ENCODE measurements around the gene TOMM7. TPM values are rescaled to one million over a fixed set of nuclear protein-coding genes. Genes with fewer than 3 reads are reported as not detected.

Gene TOMM7
- total RNA-seq, 1 experiment from 2014 or later: 295 TPM

GRCh38 chr7:22784346-22784745 lies 38.3 kb downstream of the TOMM7 start:
- H3K27ac ChIP-seq (ENCODE audit: low read length): no peak overlapping the region
- no TSS peak for BruUV-seq (replicated peaks)
- no peak overlapping the region for H3K4me3 ChIP-seq (ENCODE audit: low read depth in 2 of 2, low read length in 2 of 2)
- ATAC-seq (no peak), DNase-seq (ENCODE audit: low read depth, low spot score) (no peak)
- H3K4me1 ChIP-seq (ENCODE audit: control insufficient read depth, insufficient read depth, low read length): no peaks in the 10 kb centered on the region
- no peaks in the 10 kb centered on the region for H3K36me3 ChIP-seq (ENCODE audit: control insufficient read depth, insufficient read depth, low read length)
- H3K27me3 ChIP-seq (ENCODE audit: control insufficient read depth, insufficient read depth, low read length): no peaks in the 10 kb centered on the region
- in situ Hi-C loops (cut with HindIII; ENCODE audit: low pct_unique_long_range_greater_than_20kb, low sequenced_read_pairs) (no loop called here), intact Hi-C loops (cut with micrococcal nuclease; ENCODE audit: unreplicated experiment) (loop anchor here (2.0 kb wide), 1 partner anchor 224 kb away; no protein-coding TSS in a partner anchor)
- ChIA-PET POLR2A (no interaction called here), CTCF (interaction anchor here (1.3 kb wide), 1 partner anchor 26 kb away, joined by 3 read pairs; no protein-coding TSS in a partner anchor)
- TF ChIP-seq CTCF (IDR thresholded peaks at IDR 0.05) (no peak), SIN3A (IDR thresholded peaks at IDR 0.05; ENCODE audit: borderline replicate concordance, insufficient read depth, low read depth, low read length) (no peak), TCF7L2 (IDR thresholded peaks at IDR 0.05; ENCODE audit: low read depth, low read length) (no peak), REST (IDR thresholded peaks at IDR 0.05; ENCODE audit: insufficient read depth in 1 of 2, low read depth in 2 of 2, low read length in 1 of 2) (no peak), POLR2AphosphoS5 (IDR thresholded peaks at IDR 0.05; ENCODE audit: low read depth, low read length) (no peak)
- H3K9me3 ChIP-seq (ENCODE audit: control insufficient read depth, insufficient read depth, low read depth, low read length): no peaks in the 10 kb centered on the region

GRCh38 chr7:22783421-22783820 lies 39.2 kb downstream of the TOMM7 start:
- intact Hi-C loops (cut with micrococcal nuclease; ENCODE audit: unreplicated experiment): no loop called here
- CTCF ChIA-PET: interaction anchor here (0.6 to 1.3 kb wide), 2 partner anchors 27 to 236 kb away, joined by 3 read pairs; no protein-coding TSS in a partner anchor

More at GRCh38 chr7:22783421-22783820, 39.2 kb downstream of the TOMM7 start:
- TF ChIP-seq TCF7L2 (IDR thresholded peaks at IDR 0.05; ENCODE audit: low read depth, low read length): no peak
- no peak for TF ChIP-seq POLR2AphosphoS5 (IDR thresholded peaks at IDR 0.05; ENCODE audit: low read depth, low read length)
- TF ChIP-seq REST (IDR thresholded peaks at IDR 0.05; ENCODE audit: insufficient read depth in 1 of 2, low read depth in 2 of 2, low read length in 1 of 2): no peak
- TF ChIP-seq CTCF (IDR thresholded peaks at IDR 0.05): no peak
- no peak for TF ChIP-seq SIN3A (IDR thresholded peaks at IDR 0.05; ENCODE audit: borderline replicate concordance, insufficient read depth, low read depth, low read length)
- Histone ChIP-seq H3K36me3 (ENCODE audit: control insufficient read depth, insufficient read depth, low read length) (no peaks in the 10 kb centered on the region), H3K27me3 (ENCODE audit: control insufficient read depth, insufficient read depth, low read length) (no peaks in the 10 kb centered on the region), H3K27ac (ENCODE audit: low read length) (no peak overlapping the region), H3K4me3 (ENCODE audit: low read depth in 2 of 2, low read length in 2 of 2) (no peak overlapping the region), H3K9me3 (ENCODE audit: control insufficient read depth, insufficient read depth, low read depth, low read length) (no peaks in the 10 kb centered on the region), H3K4me1 (ENCODE audit: control insufficient read depth, insufficient read depth, low read length) (no peaks in the 10 kb centered on the region)
- BruUV-seq (replicated peaks): no TSS peak
- ATAC-seq (no peak), DNase-seq (ENCODE audit: low read depth, low spot score) (no peak)
- POLR2A ChIA-PET: no interaction called here
- in situ Hi-C loops (cut with HindIII; ENCODE audit: low pct_unique_long_range_greater_than_20kb, low sequenced_read_pairs): no loop called here

All from Panc1 (cell line).